NB4 (cell line): ENCODE results near the gene IFT25.

Source experiments
- DNase-seq: peaks from one replicate; pipeline ENCODE4 v3.0.0; 2010; ENCODE audit warnings: low read depth
- H3K4me3 ChIP-seq: one replicate; pipeline ENCODE4 v1.5.1; 2011; ENCODE audit warnings: mild to moderate bottlenecking, low read depth, low read length, moderate library complexity
- CTCF ChIP-seq: IDR thresholded peaks from one replicate; pipeline ENCODE4 v1.5.1; 2012; ENCODE audit warnings: low read depth, low read length
- MAX ChIP-seq: IDR thresholded peaks from 2 replicates; pipeline ENCODE4 v1.6.1; 2011; ENCODE audit warnings: low read depth, low read length
- MYC ChIP-seq: IDR thresholded peaks from 2 replicates; pipeline ENCODE4 v1.6.1; 2011; ENCODE audit warnings: low read depth, low read length
- POLR2A ChIP-seq: IDR thresholded peaks from 2 replicates; pipeline ENCODE4 v1.6.1; 2011; ENCODE audit warnings: mild to moderate bottlenecking; ENCODE audit not compliant: insufficient read length; ENCODE audit errors: extremely low read depth

Gene IFT25

GRCh38 chr1:53905509-53905908, 40.0 kb downstream of the IFT25 start:
- no peak for TF ChIP-seq MYC
- no peak for TF ChIP-seq CTCF
- no peak for TF ChIP-seq MAX
- TF ChIP-seq POLR2A: no peak
- no peak overlapping the region for H3K4me3 ChIP-seq
- no peak for DNase-seq

- no peak for DNase-seq
- no peak overlapping the region for H3K4me3 ChIP-seq
- TF ChIP-seq MYC: no peak
- no peak for TF ChIP-seq MAX
- TF ChIP-seq CTCF: no peak
- no peak for TF ChIP-seq POLR2A
Observed at GRCh38 chr1:53902235-53903138, 43.0 kb downstream of the IFT25 start.

DNA sequence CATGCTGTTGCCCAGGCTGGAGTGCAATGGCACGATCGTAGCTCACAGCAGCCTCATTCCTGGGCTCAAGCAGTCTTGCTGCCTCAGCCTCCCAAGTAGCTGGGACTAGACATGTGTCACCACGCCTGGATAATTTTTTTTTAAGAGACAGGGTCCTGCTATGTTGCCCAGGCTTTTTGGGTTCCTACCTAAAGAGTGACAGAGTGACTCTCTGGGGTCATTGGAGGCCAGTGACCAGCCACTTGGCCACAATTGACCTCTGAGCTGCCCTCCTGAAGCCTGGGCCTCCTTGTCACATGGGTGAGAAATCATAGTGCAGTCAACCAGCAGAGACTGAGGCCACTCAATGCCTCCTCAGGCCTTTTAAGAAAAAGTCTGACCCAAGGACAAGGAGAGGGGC, 45.8 kb downstream of the IFT25 start:
- DNase-seq: no peak
- TF ChIP-seq MYC (no peak), MAX (no peak), POLR2A (no peak), CTCF (no peak)
- no peak overlapping the region for H3K4me3 ChIP-seq

GRCh38 chr1:53899206-53899628, 46.3 kb downstream of the IFT25 start:
- no peak overlapping the region for H3K4me3 ChIP-seq
- no peak for TF ChIP-seq MAX
- no peak for TF ChIP-seq POLR2A
- TF ChIP-seq CTCF: no peak
- TF ChIP-seq MYC: no peak
- DNase-seq: no peak

- no peak for DNase-seq
- H3K4me3 ChIP-seq: no peak overlapping the region
- TF ChIP-seq POLR2A (no peak), MYC (no peak), MAX (no peak), CTCF (no peak)
Observed at GRCh38 chr1:53896635-53897229, 48.8 kb downstream of the IFT25 start.
